Gastrocnemius medialis (tissue), 4 donors: ENCODE results near the gene GNRHR. TPM values are rescaled to one million over a fixed set of nuclear protein-coding genes. Genes with fewer than 3 reads are reported as not detected.

ENCODE experiments used
- ATAC-seq, 2 donors: fragments of 150-250 bp; one replicate each; pipeline ENCODE4 v1.9.1; 2016
- DNase-seq, 2 donors: peaks; one replicate each; pipeline ENCODE4 v3.0.0-alpha.2; 2019
- H3K27ac ChIP-seq, 4 donors: fragments of 200-600 bp; sonication (generic); 1 replicate in 1 of 4; 2 replicates in 3 of 4; pipeline ENCODE4 v1.5.1; 2016 to 2018; ENCODE audit warnings: mild to moderate bottlenecking in 2 of 4, moderate library complexity in 1 of 4
- H3K27me3 ChIP-seq, 3 donors: fragments of 200-600 bp; sonication (generic) in 2 of 3; 1 replicate in 1 of 3; 2 replicates in 2 of 3; pipeline versions ENCODE4 v1.5.1 to v1.6.0; 2016 to 2019; ENCODE audit warnings: mild to moderate bottlenecking in 1 of 3, moderate library complexity in 1 of 3
- H3K36me3 ChIP-seq, 2 donors: fragments of 200-600 bp; sonication (generic) in 1 of 2; one replicate each; pipeline ENCODE4 v1.5.1; 2017 to 2018
- H3K4me1 ChIP-seq, 2 donors: fragments of 200-600 bp; sonication (generic) in 1 of 2; one replicate each; pipeline ENCODE4 v1.5.1; 2016 to 2017; ENCODE audit warnings: mild to moderate bottlenecking in 2 of 2
- H3K4me3 ChIP-seq, 4 donors: fragments of 200-600 bp; sonication (generic) in 3 of 4; 1 replicate in 1 of 4; 2 replicates in 3 of 4; pipeline ENCODE4 v1.5.1; 2016 to 2019; ENCODE audit warnings: mild to moderate bottlenecking in 2 of 4
- H3K9me3 ChIP-seq, 3 donors: fragments of 200-600 bp; sonication (generic) in 2 of 3; 1 replicate in 1 of 3; 2 replicates in 2 of 3; pipeline ENCODE4 v1.5.1; 2016 to 2019
- POLR2A ChIP-seq, 2 donors: fragments of 450-650 bp; IDR thresholded peaks; one replicate each; pipeline ENCODE4 v1.6.1; 2017; ENCODE audit warnings: antibody characterized with exemption in 2 of 2, mild to moderate bottlenecking in 2 of 2, moderate library complexity in 2 of 2
- in situ Hi-C, 4 donors: fragments of 200-750 bp; cut with MboI; loops; one replicate each; pipeline versions ENCODE4 v1.15.0 to v1.8.0; 2017; ENCODE audit warnings: low sequenced_read_pairs in 4 of 4
- intact Hi-C: fragments of 100-400 bp; cut with DNase I; formaldehyde crosslinking; loops from one replicate; pipeline ENCODE4 v1.15.1; 2023; ENCODE audit warnings: low total_unique reads
- total RNA-seq, 4 donors: library from RNA; depleted of rRNA; stranded (reverse); fragments of >200 nt; gene quantifications; one replicate each; pipeline versions ENCODE4 v1.1.0 to v1.2.3, GENCODE V29; 2016
- TF ChIP-seq, protein P1 (sequence below), 5 experiments: fragments of 450-650 bp in 3 of 5; fragments of 200-600 bp in 2 of 5; sonication (generic) in 2 of 5; IDR thresholded peaks in 4 of 5; conservative IDR thresholded peaks in 1 of 5; 1 replicate in 4 of 5; 2 replicates in 1 of 5; pipeline ENCODE4 v1.5.1; 2016 to 2019; ENCODE audit warnings: antibody characterized with exemption in 5 of 5, mild to moderate bottlenecking in 3 of 5, moderate library complexity in 3 of 5

The GNRHR gene
- not detected for total RNA-seq

DNA sequence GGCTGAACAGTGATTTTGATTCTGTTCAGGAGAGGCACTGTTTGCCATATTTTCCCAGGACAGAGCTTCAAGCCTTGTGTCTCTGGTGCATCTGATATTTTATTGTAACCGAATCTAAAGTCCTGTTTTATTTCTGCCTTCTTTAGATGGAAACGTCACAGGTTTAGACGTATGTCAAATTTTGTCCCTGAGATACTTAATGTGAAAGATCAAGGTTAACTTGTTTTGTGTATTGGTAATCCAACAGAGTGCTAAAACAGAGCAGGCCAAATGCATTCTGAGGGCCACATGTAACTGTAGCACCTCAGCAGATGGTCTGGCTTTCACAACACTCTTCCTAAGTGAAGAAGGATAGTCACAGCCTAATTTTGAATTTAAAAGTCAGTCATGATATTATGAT, at the start of gene GNRHR:
Gene GNRHR, minus strand, starts transcription at position 101 of the 400 bp plus-strand sequence. Its CDS starts 53 bp downstream, at position 48.
- ATAC-seq (no peak), DNase-seq (no peak)
- H3K4me3 ChIP-seq = no peak within 1 kb of the TSS
- H3K27me3 ChIP-seq = no peaks in the 10 kb centered on the region
- no peak within 1 kb of the TSS for H3K27ac ChIP-seq
- H3K9me3 ChIP-seq = no peaks in the 10 kb centered on the region
- intact Hi-C loops = no loop called here
- TF ChIP-seq, protein P1, sequence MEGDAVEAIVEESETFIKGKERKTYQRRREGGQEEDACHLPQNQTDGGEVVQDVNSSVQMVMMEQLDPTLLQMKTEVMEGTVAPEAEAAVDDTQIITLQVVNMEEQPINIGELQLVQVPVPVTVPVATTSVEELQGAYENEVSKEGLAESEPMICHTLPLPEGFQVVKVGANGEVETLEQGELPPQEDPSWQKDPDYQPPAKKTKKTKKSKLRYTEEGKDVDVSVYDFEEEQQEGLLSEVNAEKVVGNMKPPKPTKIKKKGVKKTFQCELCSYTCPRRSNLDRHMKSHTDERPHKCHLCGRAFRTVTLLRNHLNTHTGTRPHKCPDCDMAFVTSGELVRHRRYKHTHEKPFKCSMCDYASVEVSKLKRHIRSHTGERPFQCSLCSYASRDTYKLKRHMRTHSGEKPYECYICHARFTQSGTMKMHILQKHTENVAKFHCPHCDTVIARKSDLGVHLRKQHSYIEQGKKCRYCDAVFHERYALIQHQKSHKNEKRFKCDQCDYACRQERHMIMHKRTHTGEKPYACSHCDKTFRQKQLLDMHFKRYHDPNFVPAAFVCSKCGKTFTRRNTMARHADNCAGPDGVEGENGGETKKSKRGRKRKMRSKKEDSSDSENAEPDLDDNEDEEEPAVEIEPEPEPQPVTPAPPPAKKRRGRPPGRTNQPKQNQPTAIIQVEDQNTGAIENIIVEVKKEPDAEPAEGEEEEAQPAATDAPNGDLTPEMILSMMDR (IDR thresholded peaks at IDR 0.05 in 4 of 5, conservative IDR thresholded peaks at IDR 0.05 in 1 of 5) = no peak
- no peak for TF ChIP-seq POLR2A (IDR thresholded peaks at IDR 0.05)
- H3K36me3 ChIP-seq = no peaks in the 10 kb centered on the region
- in situ Hi-C loops = no loop called here
- H3K4me1 ChIP-seq = no peaks in the 10 kb centered on the region

DNA sequence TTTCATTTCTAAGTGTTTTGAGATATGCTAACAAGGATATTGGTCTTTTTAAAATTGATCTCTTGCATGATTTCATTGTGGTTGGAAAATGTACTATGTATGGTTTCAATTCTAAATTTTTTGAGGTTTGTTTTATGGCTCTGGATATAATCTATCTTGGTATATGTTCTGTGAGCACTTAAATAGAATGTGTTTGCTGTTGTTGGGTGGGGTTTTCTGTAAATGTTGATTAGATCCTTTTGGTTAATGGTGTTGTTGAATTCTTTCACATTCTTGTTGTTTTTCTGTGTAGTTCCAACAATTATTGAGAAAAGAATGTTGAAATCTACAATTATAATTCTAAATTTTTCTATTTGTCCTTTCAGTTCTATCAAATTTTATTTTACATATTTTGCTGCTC, 42.6 kb upstream of the GNRHR start:
- Histone ChIP-seq H3K4me3 (no peak overlapping the region), H3K36me3 (no peaks in the 10 kb centered on the region), H3K4me1 (no peaks in the 10 kb centered on the region), H3K27me3 (no peaks in the 10 kb centered on the region), H3K9me3 (no peaks in the 10 kb centered on the region), H3K27ac (no peak overlapping the region)
- TF ChIP-seq, protein P1 (IDR thresholded peaks at IDR 0.05 in 4 of 5, conservative IDR thresholded peaks at IDR 0.05 in 1 of 5) = no peak
- TF ChIP-seq POLR2A (IDR thresholded peaks at IDR 0.05) = no peak
- DNase-seq (no peak), ATAC-seq (no peak)
- in situ Hi-C loops = no loop called here
- intact Hi-C loops = no loop called here

DNA sequence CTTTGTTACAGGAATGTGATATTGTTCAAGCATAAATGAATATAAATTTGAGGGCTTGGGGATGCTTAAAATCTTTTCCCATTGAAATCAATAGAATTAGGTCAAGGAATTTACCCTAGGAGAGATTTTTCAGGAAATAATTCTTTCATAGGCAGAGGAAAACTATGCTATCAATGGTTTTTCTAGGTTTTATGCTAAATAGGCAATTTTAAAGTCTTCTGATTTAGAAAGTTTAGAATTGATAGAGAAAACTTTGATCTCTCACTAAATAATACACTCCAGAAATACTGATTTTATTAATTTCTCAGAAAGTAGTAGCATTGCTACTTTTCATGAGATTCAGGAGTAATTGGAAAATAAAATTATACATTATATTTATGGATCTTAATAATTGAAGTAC, 36.5 kb upstream of the GNRHR start:
- no peaks in the 10 kb centered on the region for H3K27me3 ChIP-seq
- H3K9me3 ChIP-seq = no peaks in the 10 kb centered on the region
- no peak overlapping the region for H3K27ac ChIP-seq
- intact Hi-C loops (no loop called here), in situ Hi-C loops (no loop called here)
- DNase-seq (no peak), ATAC-seq (no peak)
- H3K4me1 ChIP-seq = no peaks in the 10 kb centered on the region
- no peaks in the 10 kb centered on the region for H3K36me3 ChIP-seq
- no peak overlapping the region for H3K4me3 ChIP-seq
- TF ChIP-seq, protein P1 (IDR thresholded peaks at IDR 0.05 in 4 of 5, conservative IDR thresholded peaks at IDR 0.05 in 1 of 5) = no peak
- no peak for TF ChIP-seq POLR2A (IDR thresholded peaks at IDR 0.05)

GRCh38 chr4:67787311-67787710, 33.1 kb upstream of the GNRHR start:
- in situ Hi-C loops = no loop called here
- no peak for ATAC-seq
- TF ChIP-seq POLR2A (IDR thresholded peaks at IDR 0.05) = no peak
- TF ChIP-seq, protein P1 (IDR thresholded peaks at IDR 0.05 in 4 of 5, conservative IDR thresholded peaks at IDR 0.05 in 1 of 5) = no peak

GRCh38 chr4:67785528-67785927, 31.3 kb upstream of the GNRHR start:
- H3K27ac ChIP-seq = no peak overlapping the region
- H3K36me3 ChIP-seq = no peaks in the 10 kb centered on the region
- H3K9me3 ChIP-seq = no peaks in the 10 kb centered on the region
- in situ Hi-C loops = no loop called here
- TF ChIP-seq, protein P1 (IDR thresholded peaks at IDR 0.05 in 4 of 5, conservative IDR thresholded peaks at IDR 0.05 in 1 of 5) = no peak
- TF ChIP-seq POLR2A (IDR thresholded peaks at IDR 0.05) = no peak
- no peaks in the 10 kb centered on the region for H3K27me3 ChIP-seq
- ATAC-seq = no peak
- H3K4me1 ChIP-seq = no peaks in the 10 kb centered on the region
- H3K4me3 ChIP-seq = no peak overlapping the region
- intact Hi-C loops = no loop called here
- DNase-seq = no peak

More at GRCh38 chr4:67787311-67787710, 33.1 kb upstream of the GNRHR start:
- no peak overlapping the region for H3K4me3 ChIP-seq
- H3K9me3 ChIP-seq = no peaks in the 10 kb centered on the region
- no peak overlapping the region for H3K27ac ChIP-seq
- H3K27me3 ChIP-seq = no peaks in the 10 kb centered on the region
- intact Hi-C loops = no loop called here
- no peak for DNase-seq
- H3K4me1 ChIP-seq = no peaks in the 10 kb centered on the region
- H3K36me3 ChIP-seq = no peaks in the 10 kb centered on the region
